OCI-LY7 (cell line): ENCODE measurements around the gene BCAP29. TPM values are rescaled to one million over a fixed set of nuclear protein-coding genes. Genes with fewer than 3 reads are reported as not detected.

Experiments used
- BruUV-seq: library from RNA; stranded (reverse); fragments of 400-500 nt; replicated peaks from 2 replicates; lab custom pipeline; 2021; lab: Mats Ljungman, UMichigan
- CTCF ChIA-PET: fragments of 300-600 bp; sonication (Branson Sonifier 250); formaldehyde crosslinking; loops from one replicate; lab custom pipeline; 2022; ENCODE audit warnings: antibody characterized with exemption; ENCODE audit not compliant: unreplicated experiment; lab: Charles Lee
- POLR2A ChIA-PET: fragments of 300-600 bp; sonication (Branson Sonifier 250); formaldehyde crosslinking; loops from one replicate; lab custom pipeline; 2022; ENCODE audit warnings: antibody characterized with exemption; lab: Charles Lee
- DNase-seq: peaks from one replicate; pipeline ENCODE4 v3.0.0-alpha.2; 2015; ENCODE audit warnings: low spot score
- H2AFZ ChIP-seq: fragments of 200-600 bp; sonication (generic), shearing (Covaris generic); 2 replicates; pipeline ENCODE4 v1.6.1; 2014; ENCODE audit warnings: mild to moderate bottlenecking, antibody characterized with exemption, low read length, moderate library complexity
- H3K27ac ChIP-seq: fragments of 200-600 bp; sonication (generic); 2 replicates; pipeline ENCODE4 v1.5.1; 2014; ENCODE audit warnings: mixed run types, low read depth, mild to moderate bottlenecking, moderate library complexity, low read length, inconsistent platforms; ENCODE audit not compliant: poor library complexity, severe bottlenecking
- H3K36me3 ChIP-seq: fragments of 200-600 bp; sonication (generic); 2 replicates; pipeline ENCODE4 v1.6.1; 2014; ENCODE audit warnings: mild to moderate bottlenecking, antibody characterized with exemption, low read length, moderate library complexity, mixed read lengths; ENCODE audit not compliant: insufficient read depth
- H3K4me1 ChIP-seq: fragments of 200-600 bp; sonication (generic); 2 replicates; pipeline ENCODE4 v1.5.1; 2014; ENCODE audit warnings: mild to moderate bottlenecking, low read length; ENCODE audit not compliant: insufficient read depth, poor library complexity, severe bottlenecking
- H3K4me2 ChIP-seq: fragments of 200-600 bp; sonication (generic); 2 replicates; pipeline ENCODE4 v1.6.1; 2014; ENCODE audit warnings: mild to moderate bottlenecking, low read length
- H3K4me3 ChIP-seq: fragments of 200-600 bp; sonication (generic); 2 replicates; pipeline ENCODE4 v1.5.1; 2014; ENCODE audit warnings: mild to moderate bottlenecking, low read depth, low read length; ENCODE audit not compliant: poor library complexity, severe bottlenecking
- H3K79me2 ChIP-seq: fragments of 200-600 bp; sonication (generic); 2 replicates; pipeline ENCODE4 v1.6.1; 2016; ENCODE audit warnings: low read depth, mild to moderate bottlenecking, low read length, moderate library complexity, mixed read lengths; ENCODE audit not compliant: insufficient read depth
- H3K9me2 ChIP-seq: fragments of 200-600 bp; sonication (generic); 2 replicates; pipeline ENCODE4 v1.6.1; 2016; ENCODE audit warnings: mild to moderate bottlenecking, low read length, mixed read lengths; ENCODE audit not compliant: insufficient read depth
- H3K9me3 ChIP-seq: fragments of 200-600 bp; sonication (generic); 2 replicates; pipeline ENCODE4 v1.6.1; 2014; ENCODE audit warnings: mild to moderate bottlenecking, mixed run types, low read length, mixed read lengths
- H4K20me1 ChIP-seq: fragments of 200-600 bp; sonication (generic); 2 replicates; pipeline ENCODE4 v1.6.1; 2014; ENCODE audit warnings: mild to moderate bottlenecking, antibody characterized with exemption, low read length, moderate library complexity, mixed read lengths; ENCODE audit not compliant: insufficient read depth
- CTCF ChIP-seq: fragments of 200-600 bp; sonication (generic); conservative IDR thresholded peaks from 2 replicates; pipeline ENCODE4 v1.5.1; 2014; ENCODE audit warnings: mild to moderate bottlenecking, antibody characterized with exemption, low read length, moderate library complexity, mixed read lengths
- EZH2phosphoT487 ChIP-seq: fragments of 200-600 bp; sonication (generic); IDR thresholded peaks from 2 replicates; pipeline ENCODE4 v1.6.1; 2018; ENCODE audit warnings: low read depth, borderline replicate concordance, mild to moderate bottlenecking, mixed run types, antibody characterized with exemption, low read length, moderate library complexity, mixed read lengths
- intact Hi-C: fragments of 100-400 bp; cut with micrococcal nuclease; formaldehyde crosslinking; loops from one replicate; pipeline ENCODE4 v1.10.0; 2022; ENCODE audit not compliant: unreplicated experiment
- total RNA-seq, 2 experiments: library from RNA; depleted of rRNA in 1 of 2; stranded (reverse); fragments of >200 nt in 1 of 2; shearing (Covaris generic) in 1 of 2; gene quantifications; 2 replicates each; pipeline ENCODE4 v1.2.3, GENCODE V29; 2014 to 2022

Gene BCAP29
- total RNA-seq, 2 experiments from 2014 or later: 18.7 to 26.3 TPM

DNA sequence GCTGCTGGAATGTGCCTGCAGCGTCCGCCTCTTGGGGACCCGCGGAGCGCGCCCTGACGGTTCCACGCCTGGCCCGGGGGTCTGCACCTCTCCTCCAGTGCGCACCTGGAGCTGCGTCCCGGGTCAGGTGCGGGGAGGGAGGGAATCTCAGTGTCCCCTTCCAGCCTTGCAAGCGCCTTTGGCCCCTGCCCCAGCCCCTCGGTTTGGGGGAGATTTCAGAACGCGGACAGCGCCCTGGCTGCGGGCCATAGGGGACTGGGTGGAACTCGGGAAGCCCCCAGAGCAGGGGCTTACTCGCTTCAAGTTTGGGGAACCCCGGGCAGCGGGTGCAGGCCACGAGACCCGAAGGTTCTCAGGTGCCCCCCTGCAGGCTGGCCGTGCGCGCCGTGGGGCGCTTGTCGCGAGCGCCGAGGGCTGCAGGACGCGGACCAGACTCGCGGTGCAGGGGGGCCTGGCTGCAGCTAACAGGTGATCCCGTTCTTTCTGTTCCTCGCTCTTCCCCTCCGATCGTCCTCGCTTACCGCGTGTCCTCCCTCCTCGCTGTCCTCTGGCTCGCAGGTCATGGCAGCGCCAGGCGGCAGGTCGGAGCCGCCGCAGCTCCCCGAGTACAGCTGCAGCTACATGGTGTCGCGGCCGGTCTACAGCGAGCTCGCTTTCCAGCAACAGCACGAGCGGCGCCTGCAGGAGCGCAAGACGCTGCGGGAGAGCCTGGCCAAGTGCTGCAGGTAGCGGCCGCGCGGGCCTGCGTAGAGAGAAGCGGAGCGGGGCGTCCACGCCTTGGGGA lies 81.2 kb downstream of the BCAP29 start:
- H3K9me3 ChIP-seq: no peaks in the 10 kb centered on the region
- no peak for DNase-seq
- no peak overlapping the region for H2AFZ ChIP-seq
- ChIA-PET POLR2A (interaction anchor here (0.6 kb wide), 1 partner anchor 15 kb away, joined by 3 read pairs; no protein-coding TSS in a partner anchor), CTCF (no interaction called here)
- no peak for TF ChIP-seq EZH2phosphoT487
- TF ChIP-seq CTCF: no peak
- no peak overlapping the region for H3K4me3 ChIP-seq
- no peak overlapping the region for H3K27ac ChIP-seq
- intact Hi-C loops: no loop called here
- no peaks in the 10 kb centered on the region for H3K4me1 ChIP-seq
- H3K79me2 ChIP-seq: no peaks in the 10 kb centered on the region
- H3K9me2 ChIP-seq: no peaks in the 10 kb centered on the region
- no peaks in the 10 kb centered on the region for H3K36me3 ChIP-seq
- H3K4me2 ChIP-seq: no peak overlapping the region
- no peaks in the 10 kb centered on the region for H4K20me1 ChIP-seq
- no TSS peak for BruUV-seq

DNA sequence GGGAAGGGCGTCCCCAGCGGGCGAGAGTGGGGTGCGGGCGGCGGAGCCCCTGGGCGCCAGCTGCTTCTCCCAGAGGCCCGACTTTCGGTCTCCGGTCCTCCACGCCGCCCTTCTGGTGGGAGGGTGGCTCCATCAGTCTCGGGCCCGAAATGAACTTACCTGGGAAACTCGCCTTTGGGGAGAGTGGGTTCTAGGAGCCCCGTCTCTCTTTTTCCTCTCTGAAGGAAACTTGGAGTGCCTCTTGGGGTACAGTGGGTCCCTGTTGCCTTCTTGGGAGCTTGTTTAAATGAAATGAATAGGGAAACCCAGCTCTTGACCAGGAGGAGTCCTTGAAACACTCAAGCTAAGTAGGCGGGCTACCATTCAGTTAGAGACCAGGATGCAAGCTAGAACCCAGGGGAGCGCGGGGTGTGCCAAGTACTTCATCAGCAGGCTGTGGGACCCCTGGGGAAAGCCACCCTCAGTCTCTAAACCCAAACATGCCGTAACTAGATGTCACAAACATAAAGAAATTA lies 81.9 kb downstream of the BCAP29 start:
- H3K4me2 ChIP-seq: no peak overlapping the region
- H3K4me3 ChIP-seq: no peak overlapping the region
- no peaks in the 10 kb centered on the region for H3K9me3 ChIP-seq
- H3K9me2 ChIP-seq: no peaks in the 10 kb centered on the region
- ChIA-PET POLR2A (no interaction called here), CTCF (no interaction called here)
- no peaks in the 10 kb centered on the region for H3K4me1 ChIP-seq
- DNase-seq: no peak
- no TSS peak for BruUV-seq
- H3K79me2 ChIP-seq: no peaks in the 10 kb centered on the region
- no peak for TF ChIP-seq EZH2phosphoT487
- TF ChIP-seq CTCF: no peak
- no peak overlapping the region for H3K27ac ChIP-seq
- H4K20me1 ChIP-seq: no peaks in the 10 kb centered on the region
- no peaks in the 10 kb centered on the region for H3K36me3 ChIP-seq
- H2AFZ ChIP-seq: no peak overlapping the region
- intact Hi-C loops: no loop called here

DNA sequence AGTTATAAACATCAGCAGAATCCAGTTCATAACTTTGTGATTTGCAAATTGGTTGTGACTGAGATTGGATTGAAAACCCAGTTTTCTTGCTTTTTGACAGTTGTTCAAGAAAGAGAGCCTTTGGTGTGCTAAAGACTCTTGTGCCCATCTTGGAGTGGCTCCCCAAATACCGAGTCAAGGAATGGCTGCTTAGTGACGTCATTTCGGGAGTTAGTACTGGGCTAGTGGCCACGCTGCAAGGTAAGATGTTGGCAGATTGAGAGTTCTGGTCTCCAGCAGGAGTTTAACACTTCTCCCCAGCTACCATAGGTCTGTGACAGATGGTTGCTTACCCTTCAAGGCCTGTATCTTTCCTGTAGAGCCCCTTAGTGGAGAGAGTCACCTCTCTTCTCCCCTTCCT lies 83.2 kb downstream of the BCAP29 start:
- POLR2A ChIA-PET: interaction anchor here (0.7 kb wide), 1 partner anchor 22 kb away, joined by 3 read pairs; no protein-coding TSS in a partner anchor

More for the DNA sequence above, 83.2 kb downstream of the BCAP29 start:
- Histone ChIP-seq H3K9me3 (no peaks in the 10 kb centered on the region), H3K9me2 (no peaks in the 10 kb centered on the region), H3K4me1 (no peaks in the 10 kb centered on the region), H3K79me2 (no peaks in the 10 kb centered on the region), H2AFZ (no peak overlapping the region), H3K4me3 (no peak overlapping the region), H3K27ac (no peak overlapping the region), H4K20me1 (no peaks in the 10 kb centered on the region), H3K36me3 (no peaks in the 10 kb centered on the region), H3K4me2 (no peak overlapping the region)
- TF ChIP-seq CTCF (no peak), EZH2phosphoT487 (no peak)
- no peak for DNase-seq
- intact Hi-C loops: no loop called here
- no TSS peak for BruUV-seq
- CTCF ChIA-PET: no interaction called here
